ENCODE measurements around the gene ZFYVE21.
A peak's percentile ranks its signal among the peaks of the same experiment; 100 is the strongest.
"Not testable (repeated sequence)": the region's sequence is repeated elsewhere in the genome, so short reads cannot be mapped to it uniquely, and the experiment has no call there.

The ZFYVE21 gene

DNA sequence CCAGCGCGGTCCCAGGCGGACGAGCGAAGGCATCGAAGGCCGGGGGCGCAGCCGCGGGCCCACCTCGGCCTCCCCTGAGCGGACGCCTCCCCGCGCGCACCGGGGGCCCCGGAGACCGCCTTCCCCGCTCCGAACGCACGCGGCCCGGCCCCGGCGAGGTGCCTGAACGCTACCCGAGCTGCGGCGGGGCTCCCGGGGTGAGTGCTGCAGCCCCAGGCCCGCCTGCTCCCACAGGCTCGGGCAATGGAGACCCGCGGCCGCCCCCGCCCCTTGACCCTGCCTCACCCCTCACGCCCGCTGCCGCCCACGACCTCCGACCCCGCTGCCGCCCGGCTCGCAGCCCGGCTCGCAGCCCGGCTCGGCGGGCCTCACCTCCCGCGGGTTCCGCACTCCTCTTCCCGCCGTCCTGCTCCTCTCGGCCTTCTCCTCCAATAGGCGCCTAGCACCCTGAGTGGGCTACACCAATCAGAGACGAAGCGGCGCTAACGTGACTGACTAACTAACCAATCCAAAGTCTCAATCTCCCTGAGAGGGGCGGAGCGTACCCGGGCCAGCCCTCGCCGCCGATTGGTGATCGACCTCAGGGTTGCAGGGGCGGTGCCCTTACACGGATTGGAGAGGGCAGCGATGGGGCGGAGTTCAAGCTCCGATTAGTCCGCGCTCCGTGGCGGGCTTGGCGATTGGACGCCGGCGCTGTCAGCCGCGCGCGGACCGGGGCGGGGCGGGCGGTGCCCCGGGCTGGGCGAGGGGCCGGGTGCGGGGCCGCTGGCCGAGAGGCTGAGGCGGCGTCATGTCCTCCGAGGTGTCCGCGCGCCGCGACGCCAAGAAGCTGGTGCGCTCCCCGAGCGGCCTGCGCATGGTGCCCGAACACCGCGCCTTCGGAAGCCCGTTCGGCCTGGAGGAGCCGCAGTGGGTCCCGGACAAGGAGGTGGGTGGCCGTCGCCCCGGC is at the start of gene ZFYVE21, which contains the start of gene XRCC3:
Gene ZFYVE21 (plus strand): TSS at position 759 of the 949 bp plus-strand sequence. CDS start 32 bp downstream, at position 791.
Gene XRCC3 (minus strand): TSS at position 400 of the 949 bp plus-strand sequence. CDS start 4,364 bp downstream, outside the sequence.
- FAIRE-seq: peak; percentile 94

DNA sequence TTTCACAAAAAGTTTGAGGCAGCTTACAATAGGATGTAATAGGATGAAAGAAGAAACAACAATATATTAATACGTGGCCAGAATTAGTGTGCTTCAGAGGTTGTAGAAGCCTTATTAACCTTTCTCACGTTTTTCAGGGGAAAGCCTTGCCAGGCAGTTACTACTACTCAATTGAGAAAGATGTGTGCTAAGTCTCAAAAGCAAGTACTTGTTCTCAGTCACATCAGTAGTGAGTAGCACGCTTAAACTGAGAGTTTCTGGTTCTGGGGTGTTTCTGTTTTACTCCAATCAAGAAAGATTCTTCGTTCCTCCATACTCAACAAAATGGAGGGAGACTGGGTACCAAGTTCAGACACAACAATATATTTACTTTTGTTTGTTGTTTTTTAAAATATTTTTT is 47.9 kb upstream of the ZFYVE21 start:
- FAIRE-seq: no peak

DNA sequence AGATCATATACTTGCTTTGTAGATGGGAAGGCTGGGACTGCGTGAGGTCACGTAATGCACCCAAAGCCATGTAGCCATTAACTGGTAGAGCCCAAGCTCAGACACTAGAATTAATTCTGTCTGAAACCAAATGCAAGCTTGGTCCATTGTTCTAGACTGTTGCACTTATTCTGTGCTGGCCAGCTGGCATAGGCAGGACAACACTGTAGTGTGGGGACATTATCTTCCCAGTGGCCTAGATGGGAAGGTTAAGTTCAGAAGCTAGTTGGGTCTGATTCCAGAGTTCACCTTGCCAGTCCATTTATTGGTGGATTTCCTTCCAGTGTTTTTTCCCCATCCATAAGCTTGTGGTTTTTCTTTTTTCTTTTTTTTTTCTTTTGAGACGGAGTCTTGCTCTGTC is 47.5 kb upstream of the ZFYVE21 start:
- no peak for FAIRE-seq

DNA sequence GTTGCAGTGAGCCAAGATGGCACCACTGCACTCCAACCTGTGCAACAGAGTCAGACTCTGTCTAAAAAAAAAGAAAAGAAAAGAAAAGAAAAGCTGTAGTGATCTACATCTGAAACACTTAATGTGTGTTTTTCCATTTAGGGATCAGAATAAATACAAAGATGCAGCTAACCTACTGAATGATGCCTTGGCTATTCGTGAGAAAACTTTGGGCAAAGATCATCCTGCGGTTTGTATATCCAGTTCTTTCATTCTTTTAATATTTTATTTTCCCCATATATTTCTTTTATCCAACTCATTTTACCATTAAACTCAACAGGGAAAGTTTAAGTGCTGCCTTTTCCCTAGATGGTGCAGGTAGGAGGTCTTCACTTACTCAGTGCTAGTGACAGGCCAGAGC is 46.2 kb upstream of the ZFYVE21 start:
- no peak for FAIRE-seq

DNA sequence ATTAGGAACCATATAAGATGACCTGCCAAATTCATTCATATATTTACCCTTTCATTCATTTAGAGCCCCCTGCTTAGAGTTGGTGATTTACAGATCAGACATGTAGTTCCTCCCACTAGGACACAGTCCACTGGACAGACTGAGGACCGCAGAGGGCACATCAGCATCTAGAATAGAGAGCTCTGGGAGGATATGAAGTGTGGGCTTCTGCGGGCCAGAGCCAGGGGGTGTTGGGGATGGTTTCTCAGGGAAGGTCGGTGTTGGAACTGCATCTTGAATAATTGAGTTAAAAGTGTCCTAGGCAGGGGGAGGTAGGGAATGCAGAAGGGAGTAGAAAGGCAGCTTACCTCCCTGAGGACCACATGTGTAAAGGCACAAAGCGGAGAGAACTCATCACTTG is 43.7 kb upstream of the ZFYVE21 start:
- no peak for FAIRE-seq

DNA sequence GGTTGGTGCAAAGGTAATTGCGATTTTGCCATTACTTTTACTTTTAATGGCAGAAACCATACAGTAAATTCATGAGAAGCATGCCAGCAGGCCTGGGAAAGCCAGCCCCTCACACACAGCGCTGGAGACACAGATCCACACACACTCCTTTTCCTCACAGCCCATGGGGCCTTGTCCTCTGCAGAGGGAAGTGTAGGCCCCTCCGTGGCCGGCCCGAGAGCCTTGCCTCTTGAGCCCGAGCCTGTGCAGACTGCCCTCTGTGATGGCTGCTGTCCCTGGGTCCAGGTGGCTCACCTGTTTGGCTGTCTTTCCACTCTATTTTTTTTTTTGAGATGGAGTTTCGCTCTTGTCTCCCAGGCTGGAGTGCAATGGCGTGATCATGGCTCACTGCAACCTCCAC is 39.7 kb upstream of the ZFYVE21 start:
- FAIRE-seq: no peak

DNA sequence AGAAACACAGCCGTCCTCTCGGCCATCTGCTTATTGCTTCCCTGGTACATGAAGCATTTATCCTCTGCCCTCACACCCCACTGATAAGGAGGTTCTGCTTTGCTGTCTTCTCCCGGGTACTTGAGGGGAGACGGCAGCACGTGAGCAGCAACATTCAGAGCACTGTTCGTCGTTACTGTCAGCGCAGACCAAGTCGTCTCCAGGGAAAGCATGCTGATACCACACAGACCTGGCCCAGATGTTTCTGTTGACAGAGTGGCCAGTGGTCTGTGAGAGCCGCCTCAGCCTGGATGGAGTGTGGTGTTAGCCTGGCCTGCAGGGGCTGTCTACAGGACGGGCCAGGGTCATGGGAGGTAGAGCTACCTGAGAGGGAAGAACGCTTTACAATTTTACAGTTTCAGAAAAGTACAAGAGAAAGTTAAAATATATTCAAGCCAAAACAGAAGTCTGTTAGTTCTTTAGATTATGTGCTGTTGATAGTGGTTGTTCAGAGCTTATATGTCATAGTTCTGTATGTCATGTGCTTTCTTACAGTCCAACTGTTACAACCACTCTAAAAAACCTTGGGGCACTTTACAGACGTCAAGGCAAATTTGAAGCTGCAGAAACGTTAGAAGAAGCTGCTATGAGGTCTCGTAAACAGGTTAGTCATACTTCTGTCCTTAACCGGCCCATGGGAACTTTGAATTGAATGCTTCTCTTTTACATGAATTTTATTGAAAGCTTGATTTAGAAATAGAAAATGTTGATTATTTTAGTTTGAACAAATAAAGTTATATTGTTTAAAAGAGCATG is 38.5 kb upstream of the ZFYVE21 start:
- FAIRE-seq: no peak

DNA sequence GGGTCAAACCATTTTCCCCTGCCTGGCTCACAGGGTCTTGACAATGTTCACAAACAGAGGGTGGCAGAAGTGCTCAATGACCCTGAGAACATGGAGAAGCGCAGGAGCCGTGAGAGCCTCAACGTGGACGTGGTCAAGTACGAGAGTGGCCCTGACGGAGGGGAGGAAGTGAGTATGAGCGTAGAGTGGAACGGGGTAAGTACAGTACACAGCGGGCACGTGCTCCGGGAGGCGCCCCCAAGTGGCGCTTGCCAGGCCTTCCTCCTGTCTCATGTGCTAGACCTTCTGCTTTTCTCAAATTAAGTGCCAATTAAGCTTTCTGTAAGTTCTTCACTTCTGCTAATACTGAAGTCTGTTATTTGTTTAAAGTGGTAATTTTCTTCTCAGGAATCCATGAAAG is 36.3 kb upstream of the ZFYVE21 start:
- no peak for FAIRE-seq

DNA sequence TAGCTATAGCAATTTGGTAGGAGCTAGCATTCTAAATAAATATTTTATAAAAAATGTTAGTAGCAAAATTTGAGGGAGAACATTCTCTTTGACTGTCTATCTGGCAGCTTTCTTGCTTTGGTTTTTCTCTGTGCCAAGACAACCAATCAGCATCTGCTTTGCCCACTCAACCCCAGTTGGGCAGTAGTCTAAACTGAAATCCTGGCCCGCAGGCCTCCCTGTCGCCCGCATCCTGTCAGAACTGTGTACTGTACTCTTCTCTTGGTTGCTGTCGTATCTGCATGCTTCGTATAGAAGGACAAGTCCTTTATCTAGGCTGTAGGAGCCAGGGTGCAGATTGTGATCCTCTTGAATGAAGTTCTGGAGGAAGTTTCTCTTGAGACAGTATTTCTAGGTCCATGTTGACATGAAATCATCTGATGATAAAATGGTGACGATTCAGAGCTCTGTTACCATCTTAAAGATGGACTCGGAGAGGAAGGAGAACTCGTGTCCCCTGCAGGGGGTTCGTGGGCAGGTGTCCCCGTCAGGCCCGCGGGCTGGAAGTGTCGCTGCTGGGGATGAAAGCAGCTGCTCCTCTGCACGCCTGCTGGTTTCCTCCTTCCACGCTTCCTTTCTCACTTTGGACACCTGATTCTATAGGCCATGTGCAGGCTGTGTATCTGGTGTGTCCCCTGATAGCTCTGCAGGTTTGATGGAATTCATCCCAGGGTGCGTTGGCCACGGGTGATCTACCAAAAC is 34.9 kb upstream of the ZFYVE21 start:
- FAIRE-seq: no peak

DNA sequence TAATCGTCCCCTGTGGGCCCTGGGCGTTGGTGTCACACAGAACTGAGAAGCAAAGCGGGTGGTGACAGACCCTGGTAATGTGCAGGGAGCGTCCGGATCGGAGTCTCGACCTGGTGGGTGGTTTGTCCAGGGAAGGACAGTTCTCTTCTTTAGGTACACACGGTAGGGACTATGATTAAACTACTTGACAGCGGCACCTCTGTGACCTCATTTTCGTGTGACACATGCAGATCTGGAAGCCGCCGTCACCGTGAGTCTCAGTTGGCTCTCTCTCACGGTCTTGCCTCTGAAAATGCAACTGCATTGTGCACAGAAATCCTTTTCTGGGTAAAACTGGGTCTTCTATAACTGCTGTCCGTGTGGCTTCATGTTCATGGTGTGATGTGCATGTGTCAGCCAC is 32.5 kb upstream of the ZFYVE21 start:
- FAIRE-seq: no peak

DNA sequence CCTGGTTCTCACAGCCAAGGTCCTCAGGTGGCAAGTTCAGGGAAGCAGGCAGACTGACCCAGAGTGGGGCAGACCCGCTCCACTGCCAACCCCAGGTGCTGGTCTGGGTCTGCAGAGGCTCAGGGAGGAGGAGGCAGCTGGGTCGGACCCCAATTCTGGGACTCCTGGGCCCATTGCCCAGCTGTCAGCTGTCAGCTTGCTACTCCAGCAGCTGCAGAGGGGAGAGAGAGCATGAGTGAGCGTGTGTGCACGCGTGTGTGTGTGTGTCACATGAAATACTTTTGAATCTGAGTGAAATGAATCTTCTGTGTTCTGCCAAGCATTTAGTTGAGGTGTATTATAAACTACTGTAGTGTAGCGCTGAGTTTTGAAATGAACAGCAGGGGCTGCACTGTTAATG is 31.1 kb upstream of the ZFYVE21 start:
- no peak for FAIRE-seq

DNA sequence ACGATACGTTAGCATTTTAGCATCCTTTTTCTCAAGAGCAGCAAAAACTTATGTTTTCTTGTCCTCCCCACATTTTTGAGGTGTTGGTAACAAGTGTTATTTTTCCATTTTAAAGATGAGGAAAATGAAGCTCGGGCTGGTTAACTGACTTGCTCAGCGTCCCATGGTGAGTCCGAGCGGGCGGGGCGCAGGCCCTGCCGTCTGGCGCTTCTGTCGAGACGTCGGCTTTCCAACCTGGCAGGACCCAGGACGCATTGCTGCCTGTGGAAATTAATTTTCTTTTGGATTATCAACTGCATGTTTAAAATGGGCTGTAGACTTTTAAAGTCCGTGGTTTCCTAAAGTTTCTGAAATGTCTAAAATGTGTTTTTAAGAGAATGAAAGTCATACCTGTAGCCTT is 30.7 kb upstream of the ZFYVE21 start:
- FAIRE-seq: no peak

DNA sequence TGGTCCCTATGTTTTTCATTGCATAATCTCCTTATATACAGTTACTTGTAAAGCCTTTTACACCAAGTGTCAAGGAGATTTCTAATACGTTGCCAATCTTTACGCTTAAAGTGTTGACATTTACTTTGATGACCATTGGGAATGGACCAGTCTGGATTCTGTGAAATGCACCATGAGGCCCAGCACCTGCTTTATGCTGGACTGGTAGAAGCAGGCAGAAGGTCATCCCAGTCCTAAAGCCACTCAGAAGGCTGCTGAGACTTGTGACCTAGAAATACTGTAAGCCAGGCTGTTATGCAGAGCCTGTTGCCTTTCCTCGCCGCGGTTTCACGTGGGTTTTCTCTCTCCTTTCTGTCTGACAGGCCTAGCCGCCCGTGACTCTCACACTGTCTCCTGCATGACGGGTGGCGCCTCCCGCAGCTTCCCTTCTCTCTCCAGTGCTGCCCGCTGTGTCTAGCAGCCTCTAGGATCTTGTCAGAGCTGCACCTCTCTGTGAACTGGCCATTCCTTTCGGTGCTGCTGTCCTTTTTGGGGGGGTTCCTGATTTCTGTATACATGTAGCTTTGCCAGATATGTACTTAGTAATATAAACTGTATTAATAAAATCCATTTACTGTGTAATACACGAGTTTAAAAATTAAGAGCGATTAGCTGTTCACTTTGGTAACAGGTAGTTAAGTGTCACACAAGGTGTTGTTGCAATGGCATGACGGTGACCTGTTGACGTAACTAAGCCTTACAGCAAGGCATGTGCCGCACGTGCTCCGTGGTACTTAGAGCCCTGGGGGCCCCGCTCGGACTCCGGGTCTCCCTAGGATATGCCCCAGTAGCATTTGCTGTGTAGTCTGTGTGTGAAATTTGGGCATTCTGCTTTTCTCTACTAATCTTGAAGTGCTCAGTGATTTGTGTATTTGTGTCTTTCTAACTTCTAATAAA is 30.1 kb upstream of the ZFYVE21 start:
- no peak for FAIRE-seq

DNA sequence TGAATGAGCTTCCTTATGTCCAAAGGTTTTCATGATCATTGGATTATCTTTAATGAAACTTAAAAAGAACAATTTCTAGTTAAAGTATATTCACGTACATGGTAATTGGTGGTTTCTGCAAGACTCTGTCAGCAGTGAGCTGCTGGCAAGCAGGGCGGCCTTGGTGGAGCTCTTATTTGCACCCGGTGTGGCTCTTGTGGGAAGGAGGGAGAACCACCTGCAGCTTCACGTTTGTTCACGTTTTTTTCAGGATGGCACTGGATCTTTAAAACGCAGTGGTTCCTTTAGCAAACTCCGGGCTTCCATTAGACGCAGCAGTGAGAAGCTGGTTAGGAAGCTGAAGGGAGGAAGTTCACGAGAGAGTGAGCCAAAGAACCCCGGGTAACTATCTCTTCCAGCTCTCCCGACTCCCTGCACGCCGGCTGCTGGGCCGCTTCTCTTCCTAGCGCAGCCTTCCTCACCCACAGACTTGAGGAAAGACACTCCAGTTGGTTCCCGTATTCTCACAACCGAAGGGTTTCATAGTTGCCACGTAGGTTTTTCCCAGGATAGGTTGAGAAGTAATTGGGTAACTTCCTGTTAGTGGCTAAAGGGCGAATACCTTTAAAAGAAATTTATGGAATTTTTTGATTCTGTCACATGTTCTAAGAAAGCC is 28.7 kb upstream of the ZFYVE21 start:
- no peak for FAIRE-seq

DNA sequence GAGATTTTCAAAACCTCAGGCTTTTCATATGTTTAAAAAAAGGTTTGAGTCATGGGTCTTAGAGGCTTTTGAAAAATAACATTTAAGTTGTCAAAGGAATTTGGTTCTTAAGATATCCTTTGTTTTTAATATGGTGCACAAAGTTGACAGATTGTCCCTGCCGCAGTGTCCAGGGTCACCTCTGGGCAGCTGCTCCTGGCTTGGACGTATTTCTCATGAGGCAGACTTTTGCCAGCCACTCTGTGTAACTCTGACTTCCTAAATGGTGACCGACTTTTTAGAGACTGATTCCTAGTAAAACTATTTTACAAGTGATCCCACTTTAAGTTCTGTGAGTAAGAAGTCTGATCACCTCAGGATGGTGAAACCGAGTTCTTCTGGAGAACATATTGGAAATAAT is 27.9 kb upstream of the ZFYVE21 start:
- no peak for FAIRE-seq

DNA sequence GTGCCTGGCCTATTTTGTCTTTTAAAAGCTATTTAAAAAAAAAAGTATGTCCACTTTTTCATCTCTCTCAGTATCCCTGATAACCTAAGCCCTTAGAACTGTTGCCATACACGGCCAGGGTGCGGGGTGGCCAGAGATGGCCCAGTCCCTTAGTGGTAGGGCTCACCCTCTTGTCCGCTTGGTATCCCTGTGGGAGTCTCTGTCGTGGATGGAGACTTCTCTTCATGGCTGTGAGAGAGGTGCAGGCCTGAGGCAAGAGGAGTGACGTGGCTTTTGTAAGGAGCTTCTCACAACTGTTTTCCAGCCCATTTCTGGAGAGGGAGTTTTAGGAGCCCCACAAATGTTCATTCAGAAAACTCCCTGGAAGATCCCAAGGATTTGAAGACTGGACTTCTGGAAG is 27.2 kb upstream of the ZFYVE21 start:
- FAIRE-seq: no peak

DNA sequence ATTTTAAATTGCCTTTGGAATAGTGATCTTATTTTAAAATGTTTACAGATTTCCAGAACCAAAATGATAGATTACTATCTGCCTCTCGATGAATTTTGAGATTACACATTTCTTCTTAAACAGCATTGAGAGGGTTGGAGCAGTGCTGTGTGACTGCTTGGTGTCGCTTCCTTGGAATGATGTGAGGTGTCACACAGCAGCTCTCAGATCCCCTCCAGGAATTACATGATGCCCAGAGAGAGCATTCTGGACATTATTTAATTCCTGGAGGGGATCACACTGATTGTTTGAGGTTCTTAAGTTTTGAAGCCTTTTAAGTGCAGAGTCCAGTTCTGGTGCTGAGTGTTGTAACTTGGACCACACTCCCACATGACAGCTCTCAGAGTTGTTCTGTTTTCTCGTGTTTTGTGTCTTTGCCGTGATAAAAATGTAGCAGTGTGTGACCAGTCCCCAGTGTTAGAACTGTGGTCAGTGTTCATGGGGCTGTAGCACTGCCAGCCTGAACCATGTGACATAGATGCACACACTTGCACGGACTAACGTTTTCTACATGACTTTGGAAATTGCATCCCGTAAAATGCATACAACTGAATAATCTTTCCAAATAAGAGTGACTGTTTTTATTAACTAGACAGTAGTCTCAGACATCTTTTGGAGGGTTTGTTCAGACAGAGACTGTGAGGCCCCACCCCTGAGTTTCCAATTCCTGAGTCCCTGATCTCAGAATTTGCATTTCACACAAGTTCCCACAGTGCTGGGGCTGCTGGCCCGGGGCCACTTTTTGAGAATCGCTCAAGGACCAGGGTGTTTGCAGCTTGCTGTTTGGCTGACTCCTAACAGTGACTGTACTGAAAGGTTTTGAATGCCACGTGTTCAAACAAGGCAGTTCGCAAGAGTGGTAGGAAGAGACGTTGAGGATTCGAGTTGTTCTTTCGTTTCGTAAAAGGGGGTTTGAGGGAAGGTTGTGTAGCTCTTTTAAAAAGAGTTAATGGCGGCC is 26.4 kb upstream of the ZFYVE21 start:
- no peak for FAIRE-seq

DNA sequence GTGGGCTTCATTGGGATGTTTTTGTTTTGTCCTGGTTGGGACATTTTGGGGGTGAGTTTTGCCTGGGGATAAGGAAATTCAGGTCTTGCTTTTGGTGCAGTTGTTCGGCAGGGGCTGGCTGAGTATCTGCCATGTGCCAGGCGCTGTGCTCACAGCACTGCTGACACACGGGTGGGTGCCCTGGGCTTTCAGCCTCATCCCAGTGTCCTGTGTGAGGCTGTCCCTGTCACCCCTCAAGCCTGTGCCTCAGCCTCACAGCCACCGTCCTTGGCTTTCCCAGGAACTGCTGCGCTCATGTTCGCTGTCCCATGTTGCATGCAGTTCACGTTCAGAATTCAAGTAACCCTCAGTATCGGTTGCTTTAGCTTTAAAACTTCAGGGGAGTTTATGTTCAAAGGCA is 25.3 kb upstream of the ZFYVE21 start:
- FAIRE-seq: no peak

DNA sequence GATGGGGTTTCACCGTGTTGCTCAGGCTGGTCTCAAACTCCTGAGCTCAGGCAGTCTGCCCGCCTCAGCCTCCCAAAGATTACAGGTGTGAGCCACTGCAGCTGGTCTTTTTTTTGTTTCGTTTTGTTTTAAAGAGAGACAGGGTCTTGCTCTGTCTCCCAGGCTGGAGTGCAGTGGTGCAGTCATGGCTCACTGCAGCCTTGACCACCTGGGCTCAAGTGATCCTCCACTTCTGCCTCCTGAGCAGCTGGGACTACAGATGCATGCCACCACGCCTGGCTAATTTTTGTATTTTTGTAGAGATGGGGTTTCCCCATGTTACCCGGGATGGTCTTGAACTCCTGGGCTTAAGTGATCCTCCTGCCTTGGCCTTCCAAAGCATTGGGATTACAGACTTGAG is 24.0 kb upstream of the ZFYVE21 start:
- FAIRE-seq: not testable (repeated sequence)

DNA sequence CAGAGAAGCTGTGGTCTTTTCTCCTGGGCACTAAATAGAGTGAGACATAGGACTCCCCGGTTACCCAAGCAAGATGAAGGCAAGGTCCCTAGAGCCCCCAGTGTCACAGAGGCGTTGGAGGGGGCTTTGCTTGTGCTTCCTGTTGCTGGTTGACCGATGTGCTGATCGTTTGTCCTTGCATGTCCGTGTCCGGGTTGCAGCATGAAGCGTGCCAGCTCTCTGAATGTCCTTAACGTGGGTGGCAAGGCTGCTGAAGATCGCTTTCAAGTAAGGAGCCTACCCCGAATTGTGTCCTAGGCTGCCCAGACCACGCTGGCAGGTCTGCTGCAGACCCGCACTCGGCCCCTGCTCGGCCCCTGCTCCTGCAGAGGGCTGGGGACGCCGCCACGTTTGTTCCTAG is 23.5 kb upstream of the ZFYVE21 start:
- no peak for FAIRE-seq

Data from TTC549 (cell line).